ENCODE results near the gene UQCRC1. TPM values are rescaled to one million over a fixed set of nuclear protein-coding genes. Genes with fewer than 3 reads are reported as not detected.

The UQCRC1 gene
- total RNA-seq, 1 donor = 299 TPM

DNA sequence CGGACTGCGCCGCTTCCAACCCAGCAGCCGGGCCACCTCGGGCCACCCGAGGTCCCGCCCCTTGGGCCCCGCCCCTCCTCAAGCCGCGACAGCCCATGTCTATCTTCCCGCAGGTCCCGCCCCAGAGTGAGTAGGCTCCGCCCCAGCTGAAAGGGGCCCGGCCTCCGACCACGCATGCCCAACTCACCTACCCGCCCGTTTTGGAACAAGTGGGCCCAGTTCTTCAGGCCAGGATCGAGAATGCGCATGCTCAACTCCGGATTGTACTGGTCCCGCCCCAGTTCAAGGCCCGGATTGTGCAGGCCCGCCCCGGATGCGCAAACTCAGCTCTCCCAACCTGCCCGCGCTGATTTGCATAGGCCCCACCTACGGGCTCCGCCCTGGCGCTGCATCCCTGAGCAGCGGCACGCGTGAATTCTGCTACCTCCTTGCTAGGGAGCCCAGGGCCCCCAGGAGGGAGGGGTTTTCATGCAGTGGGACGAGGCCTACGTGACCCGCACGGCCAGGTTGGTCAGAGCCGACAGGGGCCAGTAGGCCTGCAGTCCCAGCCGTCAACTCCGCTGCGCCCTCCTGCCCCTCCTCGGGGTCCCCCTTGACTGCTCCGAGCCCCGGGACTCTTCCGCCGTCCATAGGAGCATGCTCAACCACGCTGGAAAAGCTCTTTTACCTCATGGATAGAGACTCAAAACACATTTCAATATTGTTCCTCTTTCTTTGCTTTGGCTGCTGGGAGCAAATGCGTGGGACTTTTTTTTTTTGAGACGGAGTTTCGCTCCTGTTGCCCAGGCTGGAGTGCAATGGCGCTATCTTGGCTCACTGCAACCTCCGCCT, 52.4 kb downstream of the UQCRC1 start, which contains the start of gene PFKFB4:
TSS of gene PFKFB4 (minus strand) at position 8 of the 831 bp plus-strand sequence. CDS start 26 bp downstream, outside the sequence.
- Histone ChIP-seq H2AFZ (ENCODE audit: low read length) (peak within 1 kb of the TSS; percentile 79), H3K4me3 (ENCODE audit: insufficient read depth, low read length) (peak within 1 kb of the TSS; percentile 69), H3K36me3 (ENCODE audit: insufficient read depth, low read length) (no peaks in the 10 kb centered on the region), H3K9me3 (ENCODE audit: low read depth, low read length) (no peaks in the 10 kb centered on the region), H3K27me3 (ENCODE audit: insufficient read depth, low read length) (no peaks in the 10 kb centered on the region), H3K4me1 (ENCODE audit: insufficient read depth, low read length) (peaks cover 48% of the 10 kb centered on the region), H3K79me2 (ENCODE audit: insufficient read depth, low read length) (peaks cover 19% of the 10 kb centered on the region), H3K4me2 (ENCODE audit: insufficient read depth, low read length) (peak within 1 kb of the TSS; percentile 94), H3K27ac (ENCODE audit: low read depth, low read length) (peak within 1 kb of the TSS; percentile 7), H4K20me1 (ENCODE audit: insufficient read depth, low read length) (peaks cover 4% of the 10 kb centered on the region)
- peak; percentile 100 for DNase-seq (ENCODE audit: insufficient read length, low spot score, missing footprints)
- TF ChIP-seq, protein P1, sequence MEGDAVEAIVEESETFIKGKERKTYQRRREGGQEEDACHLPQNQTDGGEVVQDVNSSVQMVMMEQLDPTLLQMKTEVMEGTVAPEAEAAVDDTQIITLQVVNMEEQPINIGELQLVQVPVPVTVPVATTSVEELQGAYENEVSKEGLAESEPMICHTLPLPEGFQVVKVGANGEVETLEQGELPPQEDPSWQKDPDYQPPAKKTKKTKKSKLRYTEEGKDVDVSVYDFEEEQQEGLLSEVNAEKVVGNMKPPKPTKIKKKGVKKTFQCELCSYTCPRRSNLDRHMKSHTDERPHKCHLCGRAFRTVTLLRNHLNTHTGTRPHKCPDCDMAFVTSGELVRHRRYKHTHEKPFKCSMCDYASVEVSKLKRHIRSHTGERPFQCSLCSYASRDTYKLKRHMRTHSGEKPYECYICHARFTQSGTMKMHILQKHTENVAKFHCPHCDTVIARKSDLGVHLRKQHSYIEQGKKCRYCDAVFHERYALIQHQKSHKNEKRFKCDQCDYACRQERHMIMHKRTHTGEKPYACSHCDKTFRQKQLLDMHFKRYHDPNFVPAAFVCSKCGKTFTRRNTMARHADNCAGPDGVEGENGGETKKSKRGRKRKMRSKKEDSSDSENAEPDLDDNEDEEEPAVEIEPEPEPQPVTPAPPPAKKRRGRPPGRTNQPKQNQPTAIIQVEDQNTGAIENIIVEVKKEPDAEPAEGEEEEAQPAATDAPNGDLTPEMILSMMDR (IDR thresholded peaks at IDR 0.05; ENCODE audit: extremely low read depth, low read depth, low read length) = no peak

- Histone ChIP-seq H3K27ac (ENCODE audit: low read depth, low read length) (no peak overlapping the region), H3K79me2 (ENCODE audit: insufficient read depth, low read length) (peaks cover 19% of the 10 kb centered on the region), H3K4me1 (ENCODE audit: insufficient read depth, low read length) (peaks cover 42% of the 10 kb centered on the region), H3K36me3 (ENCODE audit: insufficient read depth, low read length) (no peaks in the 10 kb centered on the region), H3K4me2 (ENCODE audit: insufficient read depth, low read length) (peak overlapping the region; percentile 94), H4K20me1 (ENCODE audit: insufficient read depth, low read length) (peaks cover 4% of the 10 kb centered on the region), H3K9me3 (ENCODE audit: low read depth, low read length) (no peaks in the 10 kb centered on the region), H3K4me3 (ENCODE audit: insufficient read depth, low read length) (peak overlapping the region; percentile 69), H3K27me3 (ENCODE audit: insufficient read depth, low read length) (no peaks in the 10 kb centered on the region), H2AFZ (ENCODE audit: low read length) (peak overlapping the region; percentile 41)
- peak; percentile 66 for DNase-seq (ENCODE audit: insufficient read length, low spot score, missing footprints)
- TF ChIP-seq, protein P1 (IDR thresholded peaks at IDR 0.05; ENCODE audit: extremely low read depth, low read depth, low read length) = no peak
Measured at GRCh38 chr3:48555949-48556795, 53.3 kb downstream of the UQCRC1 start.

DNA sequence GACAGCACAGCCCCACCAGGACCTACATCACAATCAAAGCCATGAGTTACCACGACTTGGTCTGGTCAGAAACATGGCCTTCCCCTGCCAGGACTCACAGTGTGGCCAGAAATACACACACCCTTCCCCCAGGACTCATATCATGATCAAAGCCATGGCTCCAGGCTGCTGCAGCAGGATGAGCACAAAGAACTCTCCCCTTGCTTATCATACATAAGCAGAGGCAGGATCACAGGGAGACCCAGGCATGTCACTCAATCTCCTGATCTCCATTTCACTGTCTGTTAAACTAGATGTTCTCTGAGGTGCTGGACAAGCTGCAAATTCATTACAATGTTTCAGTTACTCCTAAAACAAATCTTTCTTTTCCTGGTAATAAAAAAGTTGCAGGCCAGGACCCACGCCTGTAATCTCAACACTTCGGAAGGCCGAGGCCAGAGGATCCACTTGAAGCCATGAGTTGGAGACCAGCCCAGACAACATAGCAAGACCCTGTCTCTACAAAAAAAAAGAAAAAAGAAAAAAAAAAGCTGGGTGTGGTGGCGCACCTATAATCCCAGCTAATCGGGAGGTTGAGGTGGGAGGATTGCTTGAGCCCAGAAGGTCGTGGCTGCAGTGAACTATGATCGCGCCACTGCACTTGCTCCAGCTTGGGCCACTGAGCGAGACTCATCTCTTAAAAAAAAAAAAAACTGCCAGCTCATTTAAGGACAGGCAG, 54.1 kb downstream of the UQCRC1 start:
- H3K4me3 ChIP-seq (ENCODE audit: insufficient read depth, low read length) = no peak overlapping the region
- H3K27ac ChIP-seq (ENCODE audit: low read depth, low read length) = no peak overlapping the region
- H3K79me2 ChIP-seq (ENCODE audit: insufficient read depth, low read length) = peaks cover 19% of the 10 kb centered on the region
- no peaks in the 10 kb centered on the region for H3K27me3 ChIP-seq (ENCODE audit: insufficient read depth, low read length)
- no peaks in the 10 kb centered on the region for H3K9me3 ChIP-seq (ENCODE audit: low read depth, low read length)
- peak; percentile 52 for DNase-seq (ENCODE audit: insufficient read length, low spot score, missing footprints)
- TF ChIP-seq, protein P1 (IDR thresholded peaks at IDR 0.05; ENCODE audit: extremely low read depth, low read depth, low read length) = no peak
- H4K20me1 ChIP-seq (ENCODE audit: insufficient read depth, low read length) = peaks cover 4% of the 10 kb centered on the region
- no peaks in the 10 kb centered on the region for H3K36me3 ChIP-seq (ENCODE audit: insufficient read depth, low read length)
- H3K4me2 ChIP-seq (ENCODE audit: insufficient read depth, low read length) = no peak overlapping the region
- peaks cover 34% of the 10 kb centered on the region for H3K4me1 ChIP-seq (ENCODE audit: insufficient read depth, low read length)
- peak overlapping the region; percentile 25 for H2AFZ ChIP-seq (ENCODE audit: low read length)

Data from osteoblast (primary cell).